Testis (tissue), 2 donors: ENCODE results near the gene NXNL2.

ENCODE experiments used
- POLR2A ChIP-seq: fragments of 450-650 bp; IDR thresholded peaks from one replicate; pipeline ENCODE4 v1.6.1; 2017; ENCODE audit warnings: antibody characterized with exemption, mild to moderate bottlenecking, moderate library complexity
- TF ChIP-seq, protein P1 (sequence below), 3 experiments: fragments of 450-650 bp in 2 of 3; fragments of 200-600 bp in 1 of 3; sonication (generic) in 1 of 3; IDR thresholded peaks; one replicate each; pipeline ENCODE4 v1.5.1; 2016 to 2019; ENCODE audit warnings: antibody characterized with exemption in 3 of 3, mild to moderate bottlenecking in 2 of 3, moderate library complexity in 1 of 3

DNA sequence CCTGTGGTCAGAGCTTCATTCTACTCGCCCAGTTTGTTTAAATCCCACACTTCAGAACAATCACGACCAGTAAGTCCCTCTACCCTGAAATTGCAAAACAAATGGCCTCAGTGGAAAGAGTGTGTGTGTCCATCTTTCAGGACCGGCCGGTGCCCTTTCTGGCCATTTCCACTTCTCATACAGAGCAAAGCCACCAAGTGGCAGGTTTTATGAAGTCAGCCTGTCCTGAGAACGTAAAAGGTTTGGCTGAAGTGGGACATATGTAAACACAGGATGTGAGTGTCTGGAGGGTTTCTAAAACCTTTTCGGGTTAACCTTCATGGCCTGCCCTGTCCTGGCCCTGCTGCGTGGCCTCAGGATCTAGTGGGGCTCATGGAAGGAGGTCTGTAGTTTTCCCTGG is 24.7 kb downstream of the NXNL2 start:
- TF ChIP-seq, protein P1, sequence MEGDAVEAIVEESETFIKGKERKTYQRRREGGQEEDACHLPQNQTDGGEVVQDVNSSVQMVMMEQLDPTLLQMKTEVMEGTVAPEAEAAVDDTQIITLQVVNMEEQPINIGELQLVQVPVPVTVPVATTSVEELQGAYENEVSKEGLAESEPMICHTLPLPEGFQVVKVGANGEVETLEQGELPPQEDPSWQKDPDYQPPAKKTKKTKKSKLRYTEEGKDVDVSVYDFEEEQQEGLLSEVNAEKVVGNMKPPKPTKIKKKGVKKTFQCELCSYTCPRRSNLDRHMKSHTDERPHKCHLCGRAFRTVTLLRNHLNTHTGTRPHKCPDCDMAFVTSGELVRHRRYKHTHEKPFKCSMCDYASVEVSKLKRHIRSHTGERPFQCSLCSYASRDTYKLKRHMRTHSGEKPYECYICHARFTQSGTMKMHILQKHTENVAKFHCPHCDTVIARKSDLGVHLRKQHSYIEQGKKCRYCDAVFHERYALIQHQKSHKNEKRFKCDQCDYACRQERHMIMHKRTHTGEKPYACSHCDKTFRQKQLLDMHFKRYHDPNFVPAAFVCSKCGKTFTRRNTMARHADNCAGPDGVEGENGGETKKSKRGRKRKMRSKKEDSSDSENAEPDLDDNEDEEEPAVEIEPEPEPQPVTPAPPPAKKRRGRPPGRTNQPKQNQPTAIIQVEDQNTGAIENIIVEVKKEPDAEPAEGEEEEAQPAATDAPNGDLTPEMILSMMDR (IDR thresholded peaks at IDR 0.05) = no peak
- no peak for TF ChIP-seq POLR2A
